ENCODE results near the gene INHBE. TPM values are rescaled to one million over a fixed set of nuclear protein-coding genes. Genes with fewer than 3 reads are reported as not detected.

The INHBE gene
- total and polyA plus RNA-seq, 9 donors: not detected

- no peak overlapping the region for H3K27ac ChIP-seq
- H3K4me1 ChIP-seq (ENCODE audit: insufficient read depth): peaks cover 3% of the 10 kb centered on the region
- H3K27me3 ChIP-seq: no peaks in the 10 kb centered on the region
- no peak overlapping the region for H3K4me3 ChIP-seq
- no peak for DNase-seq
- 77 to 81% (median 79%) methylated on average over 14 of the region's 14 CpGs for WGBS, 3 donors
- H3K36me3 ChIP-seq: no peaks in the 10 kb centered on the region
- no peak for TF ChIP-seq EP300 (IDR thresholded peaks at IDR 0.05)
- TF ChIP-seq CTCF (IDR thresholded peaks at IDR 0.05): no peak
- TF ChIP-seq POLR2A (IDR thresholded peaks at IDR 0.05): no peak
- H3K9me3 ChIP-seq: no peaks in the 10 kb centered on the region
- intact Hi-C loops (cut with DNase I): no loop called here
Observed at GRCh38 chr12:57465747-57466505, 10.8 kb downstream of the INHBE start.

GRCh38 chr12:57467212-57467874, 12.2 kb downstream of the INHBE start:
- Histone ChIP-seq H3K4me3 (no peak overlapping the region), H3K27ac (no peak overlapping the region), H3K4me1 (ENCODE audit: insufficient read depth) (no peaks in the 10 kb centered on the region), H3K27me3 (no peaks in the 10 kb centered on the region), H3K9me3 (no peaks in the 10 kb centered on the region), H3K36me3 (no peaks in the 10 kb centered on the region)
- DNase-seq: no peak
- intact Hi-C loops (cut with DNase I): no loop called here
- WGBS, 3 donors: 87 to 94% (median 91%) methylated on average over 12 of the region's 12 CpGs
- TF ChIP-seq CTCF (IDR thresholded peaks at IDR 0.05): no peak
- TF ChIP-seq POLR2A (IDR thresholded peaks at IDR 0.05): no peak
- no peak for TF ChIP-seq EP300 (IDR thresholded peaks at IDR 0.05)

- 83 to 92% (median 83%) methylated on average over 11 of the region's 11 CpGs for WGBS, 3 donors
- no peak overlapping the region for H3K4me3 ChIP-seq
- no peaks in the 10 kb centered on the region for H3K9me3 ChIP-seq
- H3K36me3 ChIP-seq: no peaks in the 10 kb centered on the region
- DNase-seq: no peak
- no peaks in the 10 kb centered on the region for H3K4me1 ChIP-seq (ENCODE audit: insufficient read depth)
- TF ChIP-seq CTCF (IDR thresholded peaks at IDR 0.05) (no peak), POLR2A (IDR thresholded peaks at IDR 0.05) (no peak), EP300 (IDR thresholded peaks at IDR 0.05) (no peak)
- H3K27me3 ChIP-seq: no peaks in the 10 kb centered on the region
- intact Hi-C loops (cut with DNase I): no loop called here
- H3K27ac ChIP-seq: no peak overlapping the region
Observed at GRCh38 chr12:57467915-57468314, 12.8 kb downstream of the INHBE start.

GRCh38 chr12:57469296-57470164, 14.4 kb downstream of the INHBE start:
- no peaks in the 10 kb centered on the region for H3K36me3 ChIP-seq
- no peaks in the 10 kb centered on the region for H3K9me3 ChIP-seq
- H3K27ac ChIP-seq: no peak overlapping the region
- H3K27me3 ChIP-seq: no peaks in the 10 kb centered on the region
- no peak for DNase-seq
- TF ChIP-seq EP300 (IDR thresholded peaks at IDR 0.05) (no peak), POLR2A (IDR thresholded peaks at IDR 0.05) (no peak), CTCF (IDR thresholded peaks at IDR 0.05) (no peak)
- H3K4me1 ChIP-seq (ENCODE audit: insufficient read depth): no peaks in the 10 kb centered on the region
- 86 to 87% (median 86%) methylated on average over 10 of the region's 10 CpGs for WGBS, 3 donors
- intact Hi-C loops (cut with DNase I): no loop called here
- H3K4me3 ChIP-seq: no peak overlapping the region

Data from ovary (tissue), 9 donors.